NCI-H1048 (cell line): ENCODE data around the gene CTBS.
A peak's percentile ranks its signal among the peaks of the same experiment; 100 is the strongest.
"Not testable (repeated sequence)": the region's sequence is repeated elsewhere in the genome, so short reads cannot be mapped to it uniquely, and the experiment has no call there.

Experiments
- DNase-seq: peaks from one replicate; lab custom pipeline; 2025; lab: John Stamatoyannopoulos, UW

CTBS gene

DNA sequence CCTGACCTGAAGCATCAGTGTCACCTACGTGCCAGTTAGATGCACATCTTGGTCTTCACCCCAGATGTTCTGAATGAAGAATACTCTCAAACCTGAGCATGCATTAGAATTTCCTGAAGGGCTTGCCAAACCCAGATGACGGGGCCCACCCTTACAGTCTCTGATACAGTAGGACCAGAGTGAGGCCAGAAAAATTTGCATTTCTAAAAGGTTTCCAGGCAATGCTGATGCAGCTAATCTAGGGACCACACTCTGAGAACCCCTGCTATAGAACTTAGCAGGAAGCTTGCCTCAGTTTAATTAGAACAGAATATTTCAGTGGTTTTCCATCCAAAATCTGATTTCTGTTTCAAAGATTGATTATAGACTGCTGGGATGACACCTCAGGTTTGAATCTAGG lies 9.9 kb upstream of the CTBS start:
- no peak for DNase-seq

- DNase-seq = no peak
These were observed 9.4 kb upstream of the CTBS start for GRCh38 chr1:84583648-84584047.

DNA sequence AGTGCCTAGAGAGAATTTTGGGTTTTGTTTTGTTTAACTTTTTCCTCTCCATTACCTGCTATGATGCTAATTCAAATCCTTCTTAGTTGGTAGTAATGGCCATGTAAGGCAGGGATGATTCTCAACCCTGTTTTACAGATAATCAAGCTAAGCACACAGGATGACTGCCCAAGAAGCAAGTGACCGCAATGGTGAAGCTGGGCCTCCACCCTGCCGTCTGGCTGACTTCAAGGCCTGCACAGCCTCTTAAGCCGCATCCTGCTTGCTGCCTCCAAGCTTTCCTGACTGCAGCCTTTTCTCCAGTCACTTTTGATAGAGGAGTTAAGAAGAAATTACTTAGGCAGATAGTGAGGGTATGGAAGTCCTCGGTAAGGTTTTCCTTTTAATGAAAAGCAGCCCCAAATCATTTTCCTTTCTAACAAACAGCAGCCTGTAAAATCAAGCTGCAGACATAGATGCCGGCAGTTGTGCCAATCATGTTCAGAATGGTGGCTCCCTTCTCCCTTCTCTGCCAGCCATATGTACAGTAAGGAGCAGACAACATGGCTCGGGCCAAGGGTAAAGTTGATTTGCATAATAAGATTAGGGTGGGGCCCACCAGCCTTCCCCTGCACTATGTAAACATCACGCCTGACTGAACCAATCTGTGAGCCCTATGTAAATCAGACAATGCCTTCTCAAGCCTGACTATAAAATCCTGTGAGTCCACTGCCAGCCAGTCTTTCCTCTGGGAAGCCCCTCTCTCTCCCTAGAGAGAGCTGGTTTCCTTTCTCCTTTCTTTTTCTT lies 8.8 kb upstream of the CTBS start:
- DNase-seq = peak; percentile 91

GRCh38 chr1:84581648-84582047 lies 7.4 kb upstream of the CTBS start:
- no peak for DNase-seq

GRCh38 chr1:84574936-84575335 lies 696 bp upstream of the CTBS start:
- DNase-seq = no peak

GRCh38 chr1:84573481-84573966 lies 716 bp downstream of the CTBS start:
- DNase-seq = no peak

GRCh38 chr1:84571150-84571535 lies 3.1 kb downstream of the CTBS start:
- no peak for DNase-seq

GRCh38 chr1:84570436-84571149 lies 3.6 kb downstream of the CTBS start:
- no peak for DNase-seq

DNA sequence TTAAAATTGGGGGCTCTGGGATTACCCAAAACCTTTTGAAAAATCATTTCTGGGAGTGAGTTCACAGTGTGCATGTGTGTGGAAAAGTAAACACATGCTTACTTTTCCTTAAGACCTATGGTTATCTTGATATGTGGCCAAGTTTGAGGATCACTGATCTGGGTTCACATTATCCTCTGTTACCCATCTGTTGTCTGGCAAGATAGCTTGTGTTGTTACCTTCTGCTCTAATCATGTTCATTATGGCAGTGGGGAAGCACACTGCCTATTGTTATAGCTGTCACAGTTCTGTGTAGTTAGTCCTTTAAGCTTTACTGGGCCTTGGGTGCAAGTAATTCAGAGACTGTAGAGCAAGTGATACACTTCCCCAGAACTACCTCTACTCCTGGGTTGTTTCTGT lies 5.0 kb downstream of the CTBS start:
- DNase-seq = no peak

GRCh38 chr1:84550826-84551225 lies 23.4 kb downstream of the CTBS start:
- no peak for DNase-seq

DNA sequence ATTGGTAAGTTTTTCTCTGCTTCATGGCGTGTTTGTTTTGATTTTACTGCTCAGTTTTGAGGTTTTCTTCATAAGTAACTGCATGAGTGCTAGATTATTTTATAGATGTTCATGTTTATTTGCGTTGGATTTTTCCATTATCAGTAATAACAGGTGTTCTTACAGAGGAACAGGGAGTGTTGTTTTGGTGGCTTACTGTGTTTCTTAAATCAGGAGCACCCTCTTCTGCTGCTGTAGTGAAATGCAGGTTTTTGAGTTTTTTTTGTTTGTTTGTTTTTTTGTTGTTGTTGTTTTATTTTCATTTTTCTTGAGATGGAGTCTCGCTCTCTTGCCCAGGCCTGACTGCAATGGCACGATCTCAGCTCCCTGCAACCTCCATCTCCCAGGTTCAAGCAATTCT lies 32.6 kb downstream of the CTBS start:
- DNase-seq = no peak

GRCh38 chr1:84540759-84541158 lies 33.5 kb downstream of the CTBS start:
- DNase-seq = no peak

GRCh38 chr1:84539972-84540371 lies 34.3 kb downstream of the CTBS start:
- DNase-seq = no peak

GRCh38 chr1:84538599-84538998 lies 35.6 kb downstream of the CTBS start:
- no peak for DNase-seq

DNA sequence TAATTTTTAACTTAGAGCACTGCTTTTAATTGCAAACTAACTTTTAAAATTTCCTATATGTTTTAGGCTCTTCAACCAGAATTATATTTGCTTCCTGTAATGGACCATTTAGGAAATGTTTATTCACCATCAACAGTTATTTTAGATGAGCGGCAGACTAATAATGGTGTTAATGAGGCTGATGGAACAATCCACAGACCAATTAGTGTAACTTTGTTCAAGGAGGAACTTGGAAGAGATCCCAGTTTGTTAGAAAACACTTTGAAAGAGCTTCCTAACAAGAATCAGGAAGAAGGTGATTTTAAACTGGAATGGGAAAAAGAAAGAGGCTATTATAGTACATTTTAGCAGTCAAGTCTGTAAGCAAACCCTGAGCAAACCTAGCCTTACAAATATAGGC lies 48.5 kb downstream of the CTBS start:
- DNase-seq = no peak

- DNase-seq = no peak
These were observed 49.6 kb downstream of the CTBS start for GRCh38 chr1:84524590-84524989.

DNA sequence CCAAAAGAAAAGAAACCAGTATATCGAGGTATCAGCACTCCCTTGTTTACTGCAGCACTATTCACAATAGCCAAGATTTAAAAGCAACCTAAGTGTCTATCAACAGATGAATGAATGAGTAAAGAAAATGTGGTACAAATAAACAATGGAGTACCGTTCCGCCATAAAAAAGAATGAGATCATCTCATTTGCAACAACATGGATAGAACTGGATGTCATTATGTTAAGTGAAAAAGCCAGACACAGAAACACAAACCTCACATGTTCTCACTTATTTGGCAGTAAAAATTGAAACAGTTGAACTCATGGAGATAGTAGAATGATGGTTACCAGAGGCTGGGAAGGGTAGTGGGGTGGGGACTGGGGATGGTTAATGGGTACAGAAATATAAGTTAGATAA lies 63.6 kb downstream of the CTBS start:
- DNase-seq = no peak

GRCh38 chr1:84510165-84510564 lies 64.1 kb downstream of the CTBS start:
- no peak for DNase-seq

- DNase-seq = no peak
These were observed 65.2 kb downstream of the CTBS start for GRCh38 chr1:84509029-84509428.

DNA sequence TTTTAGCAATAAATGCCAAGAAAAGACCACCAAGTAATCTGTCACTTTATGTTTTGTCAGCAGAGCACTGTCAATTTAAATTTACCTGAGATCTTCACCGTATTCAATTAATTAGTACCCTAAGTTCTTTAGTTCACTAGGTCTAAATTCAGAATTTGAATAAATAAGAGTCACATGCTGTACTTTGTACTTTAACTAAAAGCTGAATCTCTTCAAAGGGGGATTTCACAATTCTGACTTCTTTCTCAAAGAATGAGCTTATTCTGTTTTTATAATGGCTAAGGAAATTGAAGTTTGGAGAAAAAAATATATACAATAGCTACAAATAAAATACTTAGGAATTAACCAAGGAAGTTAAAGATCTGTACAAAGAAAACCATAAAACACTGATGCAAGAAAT lies 65.7 kb downstream of the CTBS start:
- DNase-seq = no peak

DNA sequence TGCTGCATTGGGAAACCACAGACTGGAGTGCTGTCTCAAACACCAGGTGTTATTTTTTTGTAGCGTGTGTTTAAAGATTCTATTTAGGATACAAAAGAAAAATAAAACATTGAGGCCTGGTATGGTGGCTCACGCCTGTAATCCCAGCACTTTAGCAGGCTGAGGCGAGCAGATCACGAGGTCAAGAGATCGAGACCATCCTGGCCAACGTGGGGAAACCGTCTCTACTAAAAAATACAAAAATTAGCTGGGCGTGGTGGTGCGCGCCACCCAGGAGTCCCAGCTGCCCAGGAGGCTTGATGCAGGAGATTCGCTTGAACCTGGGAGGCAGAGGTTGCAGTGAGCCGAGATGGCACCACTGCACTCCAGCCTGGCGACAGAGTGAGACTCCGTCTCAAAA lies 66.4 kb downstream of the CTBS start:
- DNase-seq = not testable (repeated sequence)

GRCh38 chr1:84506729-84507453 lies 67.3 kb downstream of the CTBS start:
- DNase-seq = no peak
